KG1 (cell line): ENCODE data around the gene RAB6B.

Experiments used
- DNase-seq: peaks from one replicate; lab custom pipeline; 2025; lab: John Stamatoyannopoulos, UW

The RAB6B gene

DNA sequence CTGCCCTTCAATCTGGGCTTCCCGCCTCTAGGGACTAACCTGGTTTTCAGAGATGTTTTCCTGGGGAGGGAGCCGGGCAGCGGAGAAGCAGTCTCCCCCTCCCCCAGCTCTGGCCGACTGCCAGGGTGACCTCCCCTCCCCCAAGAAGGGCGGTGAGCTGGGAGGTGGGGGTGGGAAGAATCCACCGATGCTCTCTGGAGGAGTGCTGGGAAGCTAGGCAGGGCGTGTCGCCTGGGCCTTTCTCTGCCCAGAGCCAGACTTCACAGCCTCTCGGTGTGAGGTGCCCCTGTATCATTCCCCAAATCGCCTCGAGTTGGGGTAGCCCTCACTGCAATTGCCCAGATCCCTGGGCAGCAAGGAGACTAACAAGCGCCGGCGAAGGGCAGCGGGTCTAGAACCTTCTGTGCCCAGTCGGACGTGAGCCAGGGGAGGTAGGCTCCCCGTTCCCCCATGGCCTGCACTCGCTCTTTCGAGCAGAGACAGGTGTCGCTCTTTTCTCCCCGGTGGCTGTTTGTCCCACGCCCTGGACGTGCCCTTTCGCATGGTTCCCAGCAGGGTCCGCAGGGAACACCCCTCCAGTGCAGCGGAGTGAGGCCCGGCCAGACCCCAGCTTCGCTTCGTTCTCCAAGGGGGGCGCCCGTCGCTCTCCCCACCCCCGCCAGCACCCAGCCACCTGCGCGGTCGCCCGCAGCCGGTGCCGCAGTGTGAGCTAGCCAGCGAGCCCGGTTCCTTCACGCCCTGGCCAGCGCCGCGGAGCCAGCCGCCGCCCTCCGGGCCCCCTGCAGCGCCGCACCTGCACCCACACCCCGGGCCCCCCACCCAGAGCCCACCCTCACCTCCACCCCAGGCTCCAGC, 1.1 kb downstream of the RAB6B start:
- DNase-seq, result no peak

DNA sequence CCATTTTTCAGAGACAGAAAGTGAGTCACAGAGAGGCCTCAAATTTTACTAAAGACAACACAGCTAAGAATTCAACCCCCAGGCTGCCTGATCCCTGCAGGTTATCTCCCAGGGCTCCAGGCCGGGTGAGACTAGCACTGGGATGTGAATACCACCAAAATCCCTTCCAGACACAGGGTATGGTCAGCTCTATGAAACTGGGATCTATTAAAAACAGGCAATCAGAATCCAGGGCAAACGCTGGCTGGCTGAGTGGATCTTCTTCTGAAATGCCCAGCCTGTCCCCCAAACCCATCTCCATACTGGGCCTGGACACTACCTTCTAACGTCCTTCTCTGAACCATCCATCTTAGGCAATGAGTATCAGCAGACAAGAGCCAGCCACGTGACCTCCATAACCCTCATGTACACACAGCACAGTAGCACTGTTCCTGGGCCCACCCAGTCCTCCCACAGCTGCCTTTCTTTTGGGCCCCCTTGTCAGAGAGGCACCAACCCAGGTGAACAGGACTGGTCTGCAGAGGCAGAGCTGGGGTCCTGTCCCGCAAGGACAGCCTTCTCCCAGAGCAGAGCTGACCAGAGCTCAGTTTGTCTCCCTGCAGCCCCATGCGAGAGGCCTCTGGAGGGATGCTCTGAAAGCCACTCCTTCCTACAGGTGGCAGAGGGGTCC, 1.9 kb downstream of the RAB6B start:
- DNase-seq, result no peak

- no peak for DNase-seq
Observed at GRCh38 chr3:133892541-133893231, 3.0 kb downstream of the RAB6B start.

- DNase-seq, result no peak
Observed at GRCh38 chr3:133891662-133892378, 3.9 kb downstream of the RAB6B start.

DNA sequence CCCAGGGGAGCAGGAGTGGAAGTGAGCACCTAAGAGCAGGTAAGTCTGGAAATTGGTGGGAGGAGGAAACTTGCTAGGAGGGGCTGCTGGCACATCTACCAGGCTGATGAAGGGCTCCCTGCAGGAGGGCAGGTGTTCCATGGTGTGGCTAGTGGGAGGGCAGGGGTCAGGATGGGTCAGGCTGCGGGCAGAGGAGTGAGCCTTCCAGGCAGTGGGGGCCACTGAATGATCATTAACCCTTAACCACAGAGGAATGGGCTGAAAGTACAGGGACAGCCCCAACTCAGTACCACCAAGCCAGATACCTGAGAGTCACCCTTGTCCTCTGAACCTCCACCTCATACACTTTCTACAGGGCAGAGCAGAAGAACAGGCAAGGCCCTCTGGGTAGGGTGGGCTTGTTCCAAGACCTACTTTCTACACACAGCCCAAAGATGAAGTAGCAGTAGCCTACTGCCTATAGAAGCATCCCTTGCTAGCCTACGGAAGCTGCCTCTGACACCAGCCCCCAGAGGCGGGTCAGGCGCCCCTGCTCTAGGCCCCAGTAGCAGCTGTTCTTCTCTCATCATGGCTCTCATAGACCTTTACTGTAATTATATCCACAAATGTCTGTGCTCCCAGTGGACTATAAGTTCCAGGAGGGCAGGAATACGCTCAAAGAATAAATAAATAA, 4.6 kb downstream of the RAB6B start:
- no peak for DNase-seq

- no peak for DNase-seq
Observed at GRCh38 chr3:133890037-133890436, 5.6 kb downstream of the RAB6B start.

DNA sequence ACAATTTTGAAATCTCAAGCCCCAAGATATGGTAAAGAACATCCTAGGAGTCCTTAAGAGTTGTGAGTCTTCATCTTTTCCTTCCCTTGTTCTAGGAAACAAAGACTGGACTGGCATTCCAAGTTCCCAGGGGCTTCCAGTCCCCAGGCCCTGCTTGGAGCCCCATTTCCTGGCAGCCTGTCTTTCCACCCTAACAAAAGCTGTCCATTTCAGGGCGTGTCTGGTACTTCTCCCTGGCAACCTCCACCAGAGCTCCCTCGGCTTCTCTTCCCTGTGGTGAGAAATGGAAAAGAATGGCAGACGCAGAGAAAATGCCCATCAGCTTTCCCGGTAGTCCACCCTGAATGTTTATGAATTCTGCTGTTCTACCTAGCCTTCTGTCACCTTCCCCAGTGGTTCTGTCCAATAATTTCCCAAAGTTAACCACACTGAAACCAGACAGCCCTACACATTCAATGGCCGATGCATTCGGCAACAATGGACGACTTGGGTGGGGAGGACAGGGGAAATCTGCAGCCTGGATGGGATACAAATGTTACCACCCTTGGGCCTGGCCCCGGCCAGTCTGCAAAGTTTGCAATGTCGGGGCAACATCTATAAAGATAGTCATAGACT, 6.8 kb downstream of the RAB6B start:
- DNase-seq, result no peak

GRCh38 chr3:133887803-133888703, 7.6 kb downstream of the RAB6B start:
- no peak for DNase-seq

GRCh38 chr3:133887074-133887802, 8.4 kb downstream of the RAB6B start:
- DNase-seq, result no peak

DNA sequence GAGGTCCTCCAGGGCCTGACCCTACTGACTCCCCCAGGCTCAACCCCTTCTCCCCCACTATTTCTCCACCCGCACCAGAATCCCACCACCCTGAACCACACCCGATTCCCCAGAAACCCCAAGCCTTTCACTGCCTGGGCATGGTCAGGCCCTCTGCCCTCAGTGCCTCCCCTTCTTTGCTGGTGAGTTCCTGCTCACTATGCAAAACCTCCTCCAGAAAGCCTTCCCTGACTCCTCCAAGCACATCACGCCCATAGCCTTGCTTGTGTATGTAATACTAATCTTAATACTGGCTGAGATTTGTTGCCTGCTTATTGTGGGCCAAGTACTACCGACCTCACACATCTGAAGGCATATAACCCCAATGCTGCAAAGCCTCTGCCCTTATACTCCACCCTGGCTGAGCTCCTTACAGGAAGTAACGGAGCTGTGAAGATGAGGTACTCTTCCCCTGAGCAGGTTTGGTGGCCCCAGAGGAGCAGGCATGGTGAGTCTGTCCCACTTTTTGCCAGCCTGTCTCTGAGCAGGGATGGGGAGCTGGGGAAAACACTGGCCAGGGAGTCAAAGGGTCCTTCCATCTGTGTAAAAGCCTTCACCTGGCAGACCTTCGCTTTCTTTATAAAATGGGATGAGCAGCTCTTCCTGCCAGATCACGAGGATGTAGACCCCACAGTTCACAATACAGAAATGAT, 9.5 kb downstream of the RAB6B start:
- no peak for DNase-seq

- DNase-seq, result no peak
Observed at GRCh38 chr3:133884887-133885711, 10.6 kb downstream of the RAB6B start.

DNA sequence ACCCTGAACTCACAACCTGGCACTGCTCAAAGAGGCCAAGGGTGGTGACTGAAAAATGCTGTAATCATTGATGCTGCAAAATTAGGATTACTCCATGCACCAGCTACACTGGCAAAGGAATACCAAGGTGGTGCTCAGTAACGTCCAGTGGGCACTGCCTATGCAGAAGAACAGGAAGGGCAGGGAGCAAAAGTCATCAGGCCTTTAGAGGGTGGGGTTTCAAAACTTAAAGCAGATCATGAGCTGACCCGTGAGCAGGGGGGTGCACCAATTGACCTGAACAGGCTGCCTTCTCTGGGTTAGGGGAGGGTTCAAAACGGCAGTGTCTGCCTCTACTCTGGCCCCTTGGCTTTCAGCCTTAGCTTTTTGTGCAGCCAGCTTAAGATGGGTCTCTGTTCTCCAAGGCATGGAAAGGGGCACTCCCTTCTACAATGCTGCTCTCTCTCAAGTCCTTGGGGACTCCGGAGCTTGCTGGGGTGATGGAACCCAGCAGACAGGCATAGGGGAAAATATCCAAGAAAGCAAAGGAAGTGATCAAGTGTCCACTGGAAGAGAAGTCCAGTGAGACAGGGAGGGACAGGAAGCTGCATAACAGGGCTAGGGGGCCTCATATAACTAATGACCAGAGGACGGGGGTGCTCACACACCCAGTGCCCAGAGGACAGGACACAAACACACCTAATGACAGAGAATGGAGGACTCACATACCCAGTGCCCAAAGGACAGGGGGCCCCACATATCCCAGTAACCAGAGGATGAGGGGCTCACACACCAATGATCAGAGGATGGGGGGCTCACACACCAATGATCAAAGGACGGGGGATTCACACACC, 11.4 kb downstream of the RAB6B start:
- DNase-seq, result no peak

DNA sequence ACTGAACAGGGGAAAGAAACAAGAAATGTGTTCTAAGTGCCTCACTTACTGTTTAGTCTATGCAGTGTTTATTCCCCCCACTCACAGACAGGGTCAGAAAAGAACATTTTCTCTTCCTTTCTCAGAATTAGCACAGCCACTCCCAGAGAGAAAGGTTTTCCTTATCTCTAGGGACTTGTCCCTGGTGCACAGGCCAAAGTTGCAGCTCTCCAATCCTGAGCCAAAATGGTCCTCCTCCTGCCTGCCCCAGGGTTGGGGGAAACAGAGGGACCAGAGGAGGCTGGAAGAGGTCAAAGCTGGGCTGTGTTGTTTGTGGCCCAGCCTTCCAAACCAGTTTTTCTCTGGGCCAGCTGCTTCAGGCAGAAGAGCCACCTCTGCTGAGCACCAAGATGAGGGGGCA, 12.0 kb downstream of the RAB6B start:
- no peak for DNase-seq

GRCh38 chr3:133882986-133883586, 12.6 kb downstream of the RAB6B start:
- no peak for DNase-seq

DNA sequence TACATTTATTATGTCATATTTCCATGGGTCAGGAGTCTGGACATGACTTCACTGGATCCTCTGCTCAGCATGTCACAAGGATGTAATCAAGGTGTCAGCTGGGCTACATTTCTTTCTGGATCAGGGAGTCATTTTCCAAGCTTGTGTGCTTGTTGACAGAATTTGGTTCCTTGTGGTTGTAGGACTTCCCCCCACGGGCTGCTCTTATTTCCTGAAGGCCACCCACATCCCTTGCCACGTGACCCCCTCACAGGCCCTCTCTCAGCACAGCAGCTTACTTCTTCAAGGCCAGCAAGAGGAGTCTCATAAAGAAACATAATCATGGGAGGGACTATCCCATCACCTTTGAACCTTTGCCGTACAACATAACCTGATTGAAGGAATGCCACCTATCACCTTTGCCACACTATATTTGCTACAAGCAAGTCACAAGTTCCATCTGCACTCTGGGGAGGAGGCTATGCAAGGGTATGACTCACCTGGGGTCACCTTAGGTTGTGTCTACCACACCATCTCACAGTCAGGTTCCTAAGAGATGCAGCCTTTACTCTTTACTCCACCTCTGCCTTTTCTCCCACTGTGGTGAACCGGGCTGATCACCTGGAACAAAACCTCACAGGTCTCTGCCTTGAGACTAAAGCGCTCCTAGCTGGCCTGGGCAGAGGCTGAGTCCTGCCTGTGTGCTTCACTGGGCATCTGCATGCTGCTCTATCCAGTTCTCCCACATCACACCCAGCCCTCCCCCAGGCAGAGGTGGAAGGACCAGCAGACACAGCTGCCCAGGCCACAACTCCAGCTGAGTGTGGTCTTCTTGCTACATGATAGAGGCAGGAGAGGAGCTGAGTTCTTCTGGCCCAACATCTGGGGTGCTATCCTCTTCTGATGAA, 13.5 kb downstream of the RAB6B start:
- no peak for DNase-seq

GRCh38 chr3:133881492-133881891, 14.2 kb downstream of the RAB6B start:
- no peak for DNase-seq
